GM18502 (cell line): ENCODE measurements around the gene HMCN1.
"Not testable (repeated sequence)": the region's sequence is repeated elsewhere in the genome, so short reads cannot be mapped to it uniquely, and the experiment has no call there.

ENCODE experiments used
- ATAC-seq: cut with Tn5 transposase; IDR thresholded peaks from one replicate; pipeline ENCODE4 v1.9.1; 2021; ENCODE audit warnings: mild to moderate bottlenecking; ENCODE audit not compliant: unreplicated experiment, poor library complexity

Gene HMCN1

DNA sequence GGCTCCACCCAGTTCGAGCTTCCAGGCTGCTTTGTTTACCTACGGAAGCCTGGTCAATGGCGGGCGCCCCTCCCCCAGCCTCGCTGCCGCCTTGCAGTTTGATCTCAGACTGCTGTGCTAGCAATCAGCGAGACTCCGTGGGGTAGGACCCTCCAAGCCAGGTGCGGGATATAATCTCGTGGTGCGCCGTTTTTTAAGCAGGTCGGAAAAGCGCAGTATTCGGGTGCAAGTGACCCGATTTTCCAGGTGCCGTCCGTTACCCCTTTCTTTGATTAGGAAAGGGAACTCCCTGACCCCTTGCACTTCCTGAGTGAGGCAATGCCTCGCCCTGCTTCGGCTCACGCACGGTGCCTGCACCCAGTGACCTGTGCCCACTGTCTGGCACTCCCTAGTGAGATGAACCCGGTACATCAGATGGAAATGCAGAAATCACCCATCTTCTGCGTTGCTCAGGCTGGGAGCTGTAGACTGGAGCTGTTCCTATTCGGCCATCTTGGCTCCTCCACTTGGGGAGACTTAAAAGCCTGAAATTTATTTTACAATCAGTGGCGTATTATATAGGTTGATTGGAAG, 158.7 kb downstream of the HMCN1 start:
- not testable (repeated sequence) for ATAC-seq

DNA sequence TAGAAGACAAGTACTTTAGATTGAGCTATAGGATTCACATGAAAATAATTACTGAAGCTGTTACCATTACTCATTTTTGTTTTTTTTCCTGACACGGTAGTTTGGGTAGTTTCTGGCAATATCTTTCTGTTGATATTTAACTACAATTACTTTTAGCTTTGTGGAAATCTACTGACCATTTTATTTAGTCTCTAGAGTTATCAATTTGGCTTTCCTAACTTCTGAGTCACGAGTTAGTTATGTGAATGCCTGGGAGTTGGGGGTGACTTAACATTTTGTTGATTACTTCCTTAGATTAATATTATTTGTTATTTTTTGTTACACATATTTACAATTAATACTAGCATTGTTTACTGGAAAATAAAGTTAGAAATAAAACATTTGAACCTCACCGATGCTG, 160.6 kb downstream of the HMCN1 start:
- no peak for ATAC-seq

DNA sequence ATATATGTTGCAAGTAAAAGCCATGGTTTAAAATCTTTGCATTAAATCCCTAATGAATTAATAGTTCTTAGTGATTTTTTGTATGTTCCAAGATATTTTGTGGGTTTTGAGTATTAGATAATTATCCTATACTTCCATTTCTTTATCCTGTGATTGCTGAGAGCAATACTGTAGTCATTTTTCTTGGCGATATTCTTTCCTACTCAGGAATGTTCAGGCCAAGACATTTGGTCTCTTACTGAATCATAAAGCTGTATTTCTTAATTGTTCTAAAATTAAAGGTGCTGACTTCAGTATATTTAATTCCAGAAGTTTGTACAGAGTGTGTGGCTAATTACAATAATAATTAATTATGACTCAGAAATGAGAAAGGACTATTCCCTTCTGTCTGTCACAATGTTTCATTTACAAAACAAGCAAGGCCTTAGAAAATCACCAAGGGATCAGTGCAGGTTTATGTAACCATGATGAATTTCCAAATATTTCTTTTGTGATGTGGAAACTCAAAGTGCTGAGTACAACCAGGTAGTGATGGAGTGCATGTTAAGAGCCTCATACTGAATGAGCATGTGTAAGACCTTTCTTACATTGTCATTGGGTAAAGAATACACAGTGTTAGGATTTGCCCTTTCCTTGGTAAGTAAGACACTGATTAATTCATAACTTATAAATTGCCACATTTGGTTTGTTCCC, 161.2 kb downstream of the HMCN1 start:
- ATAC-seq, result no peak

DNA sequence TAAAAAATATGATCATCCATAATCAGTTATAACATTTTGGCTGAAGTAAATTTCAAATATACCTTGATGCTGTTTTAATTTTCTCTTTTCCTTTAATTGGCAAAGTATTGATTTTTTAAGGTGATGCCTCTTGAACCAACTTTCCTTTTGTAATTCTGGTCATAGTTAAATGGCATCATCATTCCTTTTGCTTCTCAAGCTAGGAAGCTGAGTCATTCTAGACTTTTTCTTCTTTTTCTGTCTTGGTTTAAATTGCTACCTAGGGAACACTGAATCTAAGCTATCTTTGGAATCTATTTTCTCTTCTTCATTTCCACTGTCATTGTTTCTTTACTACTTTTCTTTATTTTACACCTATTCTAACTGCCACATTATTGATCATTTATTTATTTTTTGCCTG, 162.7 kb downstream of the HMCN1 start:
- no peak for ATAC-seq

DNA sequence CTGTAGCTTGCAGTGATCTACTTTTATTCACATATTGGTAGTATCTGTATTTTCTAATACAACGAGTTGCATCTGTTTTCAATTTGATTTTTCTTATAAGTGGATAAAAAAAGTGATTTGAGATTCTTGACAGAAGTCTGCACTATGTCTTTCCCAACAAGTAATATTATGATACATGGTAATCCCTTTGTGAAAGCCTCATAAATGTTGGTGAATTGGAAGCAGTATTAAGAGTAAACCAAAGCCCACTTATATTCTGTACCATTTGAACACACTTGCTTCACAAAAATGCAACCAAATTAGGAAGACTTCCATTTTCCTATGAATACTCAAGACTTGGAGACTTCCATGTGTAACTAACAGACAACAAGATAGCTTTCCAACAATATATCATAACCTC, 172.0 kb downstream of the HMCN1 start:
- ATAC-seq, result no peak

DNA sequence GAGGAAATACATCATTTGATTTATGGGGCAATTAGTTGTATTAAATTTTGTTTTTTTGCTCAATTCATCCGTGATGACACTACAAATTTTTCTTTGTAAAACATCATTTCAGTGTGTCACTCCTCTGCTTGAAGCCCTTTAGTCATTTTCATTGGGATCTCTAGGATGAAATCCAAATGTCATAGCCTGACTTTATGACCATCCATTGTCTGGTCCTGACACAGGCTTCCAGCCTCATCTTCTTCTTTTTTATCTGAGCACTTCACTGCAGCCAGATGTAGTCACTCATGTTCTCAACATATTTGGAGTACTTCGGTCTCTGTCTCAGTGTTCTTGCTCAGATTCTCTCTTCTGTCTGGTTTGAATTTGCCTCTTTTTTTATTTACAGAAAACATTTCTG, 173.1 kb downstream of the HMCN1 start:
- ATAC-seq, result no peak

DNA sequence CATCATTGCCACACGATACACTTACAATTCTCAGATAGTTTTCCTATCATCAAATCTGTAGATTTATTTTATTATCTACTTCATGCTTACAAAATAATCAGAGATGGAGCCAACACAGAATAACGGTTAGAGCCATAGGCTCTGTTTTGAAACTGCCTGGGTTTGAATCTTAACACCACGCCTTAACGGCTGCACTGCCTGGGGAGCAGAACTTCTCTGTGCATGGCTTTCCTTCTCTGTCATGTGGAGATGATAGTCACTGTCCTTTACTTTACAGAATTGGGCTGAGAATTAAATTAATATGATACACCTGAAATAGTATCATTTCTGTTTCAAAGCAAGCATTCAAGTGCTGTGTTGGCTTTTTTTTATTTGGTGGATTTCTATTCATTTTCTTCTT, 177.8 kb downstream of the HMCN1 start:
- no peak for ATAC-seq

DNA sequence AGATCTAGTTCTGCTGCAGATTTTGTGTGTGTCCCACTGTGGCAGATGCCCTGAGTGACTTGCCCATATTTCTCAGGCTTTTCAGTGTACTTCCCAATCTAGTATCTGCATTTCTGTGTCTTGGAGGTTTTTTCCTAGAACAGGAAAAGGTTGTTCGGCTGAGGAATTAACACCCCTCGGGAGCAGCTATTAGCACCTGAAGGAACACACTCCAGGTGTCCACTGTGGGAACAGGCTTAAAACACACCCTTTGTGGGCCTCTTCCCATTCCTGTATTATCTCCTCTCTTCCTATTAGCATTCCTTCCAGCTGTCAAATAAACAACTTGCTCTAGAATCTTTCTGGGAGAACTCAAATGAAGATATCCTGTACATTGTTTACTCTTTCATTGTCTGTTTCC, 178.3 kb downstream of the HMCN1 start:
- ATAC-seq, result no peak

DNA sequence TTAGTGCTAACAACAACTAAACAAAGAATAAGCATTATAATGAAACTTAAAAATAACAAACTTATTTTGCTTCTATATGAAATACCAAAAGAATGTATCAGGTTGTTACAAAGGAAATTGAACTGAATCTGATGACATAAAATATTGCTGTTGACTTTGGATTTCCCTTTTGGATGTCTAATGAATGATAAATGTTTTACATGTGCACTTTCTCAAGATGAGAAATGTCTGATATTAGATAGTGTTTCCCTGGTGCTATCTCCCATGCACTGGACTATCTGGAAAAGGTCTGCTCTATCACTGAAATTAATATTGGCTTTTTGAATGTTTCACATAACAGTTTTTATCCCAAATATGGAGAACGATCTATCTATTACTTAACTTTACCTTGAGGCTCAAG, 179.9 kb downstream of the HMCN1 start:
- no peak for ATAC-seq

DNA sequence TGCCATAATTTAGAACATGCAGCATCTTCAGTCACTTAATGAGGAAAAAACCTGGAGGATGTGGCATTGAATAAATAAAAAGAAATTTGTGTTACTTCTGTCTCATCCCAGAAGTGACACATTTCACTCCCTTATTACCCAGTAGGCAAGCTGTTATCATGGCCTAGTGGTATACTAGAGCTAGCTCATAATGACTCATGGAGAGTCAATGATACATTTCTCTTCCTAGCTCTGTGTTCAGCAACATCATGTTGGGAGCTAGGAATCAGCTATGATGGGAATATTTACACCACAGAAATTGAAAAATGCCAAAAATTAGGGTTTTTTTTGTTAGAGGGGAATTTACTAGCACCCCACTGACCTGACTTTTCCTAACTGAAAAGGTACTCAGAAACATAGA, 182.7 kb downstream of the HMCN1 start:
- ATAC-seq, result no peak

DNA sequence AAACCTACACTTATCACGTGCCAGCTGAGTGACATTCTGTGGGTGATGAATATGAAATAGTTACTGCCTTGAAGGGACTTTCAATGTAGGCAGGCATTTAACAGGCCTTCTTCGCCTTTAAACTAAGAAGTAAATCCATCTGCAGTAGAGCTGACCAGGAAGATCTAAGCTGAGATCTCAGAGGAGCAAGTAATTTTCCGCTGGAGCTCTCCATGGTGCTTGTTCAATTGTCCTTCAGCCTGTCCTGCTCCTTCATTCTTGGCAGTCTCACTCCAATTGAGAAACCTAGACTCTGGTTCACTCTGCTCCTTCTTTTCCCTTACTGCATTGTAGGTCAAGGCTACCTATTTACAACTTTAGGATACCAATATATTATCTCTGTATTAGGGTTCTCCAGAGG, 183.5 kb downstream of the HMCN1 start:
- no peak for ATAC-seq

DNA sequence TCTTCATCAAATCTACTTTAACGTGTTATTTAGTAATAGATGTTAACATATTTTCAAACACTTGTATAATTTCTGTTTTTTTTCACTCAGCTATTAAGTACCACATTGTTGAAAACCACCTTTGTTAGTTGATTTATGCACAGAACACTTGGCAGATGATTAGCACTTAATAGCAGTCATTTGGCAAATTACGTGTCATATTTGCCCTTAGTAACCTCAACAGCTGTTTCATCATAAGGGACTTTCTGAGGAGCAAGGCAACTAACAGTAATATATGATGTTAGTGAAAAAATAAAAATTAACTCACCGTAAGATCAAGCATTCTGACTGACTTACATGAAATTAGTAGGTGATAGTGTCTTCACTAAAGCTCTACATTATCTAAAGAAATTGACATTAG, 186.4 kb downstream of the HMCN1 start:
- no peak for ATAC-seq

DNA sequence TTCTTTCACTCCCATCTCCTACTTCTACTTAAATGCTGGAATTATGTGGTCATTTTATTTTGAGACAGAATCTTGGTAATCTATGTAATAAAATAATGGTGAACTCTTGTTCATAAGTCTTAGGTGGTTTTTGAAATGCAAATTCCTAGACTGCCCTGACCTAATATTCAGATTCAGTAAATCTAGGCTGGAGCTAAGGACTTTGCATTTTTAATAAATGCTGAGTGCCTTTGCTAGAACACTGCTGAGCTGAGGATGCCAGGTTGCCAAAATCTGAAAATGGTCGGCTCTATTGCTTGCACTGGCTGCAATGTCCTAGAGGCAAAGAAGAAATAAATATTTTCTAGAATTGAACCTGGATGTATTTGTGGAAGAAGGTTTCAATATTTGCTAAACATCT, 187.4 kb downstream of the HMCN1 start:
- no peak for ATAC-seq

DNA sequence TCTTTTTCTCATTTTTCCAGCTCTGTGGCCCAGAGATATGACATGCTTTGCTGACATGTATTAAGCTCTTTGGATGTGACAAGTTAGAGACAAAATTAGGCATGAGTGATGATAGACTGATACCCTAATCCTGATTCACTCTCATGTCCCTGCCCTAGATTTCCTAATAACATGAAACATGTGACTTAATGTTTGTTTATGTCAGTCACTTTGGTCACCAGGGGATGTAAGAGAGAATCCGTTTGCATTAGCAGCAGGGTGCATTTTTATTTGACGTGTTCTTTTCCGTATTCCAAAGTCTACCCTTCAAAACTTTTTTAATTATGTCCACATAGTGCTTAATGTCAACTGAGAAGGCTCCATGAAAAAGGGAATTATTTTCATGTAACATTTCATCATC, 192.4 kb downstream of the HMCN1 start:
- ATAC-seq, result no peak

DNA sequence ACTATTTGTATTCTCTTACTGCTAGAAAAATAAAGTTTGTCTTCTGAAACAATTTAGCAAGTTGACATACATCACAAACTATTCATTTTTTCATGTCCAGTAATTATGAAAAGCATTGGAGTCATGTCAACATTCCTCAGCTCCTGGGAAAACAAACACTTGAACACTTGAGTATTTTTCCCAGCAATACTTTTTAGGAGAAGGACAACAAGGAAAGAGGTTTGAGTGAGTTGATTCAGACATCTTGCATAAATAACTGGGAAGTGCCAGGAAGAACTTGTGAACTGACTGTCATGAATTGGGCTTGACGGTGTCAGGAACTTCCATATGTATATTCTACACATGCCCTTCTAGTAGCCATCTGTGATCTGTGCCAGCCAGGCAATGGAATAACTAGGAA, 195.6 kb downstream of the HMCN1 start:
- ATAC-seq, result no peak

DNA sequence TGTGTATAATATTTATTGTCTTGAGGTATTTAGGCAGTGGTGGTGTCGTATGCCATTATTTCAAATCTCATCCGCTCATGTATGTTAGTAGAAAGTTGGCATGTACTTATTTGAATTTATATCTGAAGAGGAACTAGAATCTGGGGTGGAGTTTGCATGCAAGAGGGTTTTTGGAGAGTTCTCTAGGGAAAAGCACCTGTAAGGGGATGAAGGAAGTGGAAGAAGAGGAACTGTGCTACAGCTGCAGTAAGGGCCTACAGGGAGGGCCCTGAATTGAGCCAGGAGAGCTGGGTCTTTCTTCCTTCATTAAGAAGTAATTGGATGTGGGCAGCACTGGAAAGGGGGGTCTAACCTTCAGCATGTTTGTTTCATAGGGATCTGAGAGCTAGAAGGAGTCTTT, 197.2 kb downstream of the HMCN1 start:
- ATAC-seq, result no peak

DNA sequence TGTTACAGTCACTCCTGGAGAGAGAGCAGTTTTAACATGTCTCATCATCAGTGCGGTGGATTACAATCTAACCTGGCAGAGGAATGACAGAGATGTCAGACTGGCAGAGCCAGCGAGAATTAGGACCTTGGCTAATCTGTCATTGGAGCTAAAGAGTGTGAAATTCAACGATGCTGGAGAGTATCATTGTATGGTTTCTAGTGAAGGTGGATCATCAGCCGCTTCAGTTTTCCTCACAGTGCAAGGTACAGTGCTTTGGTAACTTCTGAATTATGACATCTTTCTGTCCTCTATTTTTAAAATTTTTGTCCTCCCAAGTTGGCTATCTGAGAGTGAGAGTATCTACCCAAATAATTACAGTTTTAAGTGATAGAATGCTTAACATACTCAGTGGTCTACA, 199.4 kb downstream of the HMCN1 start:
- ATAC-seq, result no peak

DNA sequence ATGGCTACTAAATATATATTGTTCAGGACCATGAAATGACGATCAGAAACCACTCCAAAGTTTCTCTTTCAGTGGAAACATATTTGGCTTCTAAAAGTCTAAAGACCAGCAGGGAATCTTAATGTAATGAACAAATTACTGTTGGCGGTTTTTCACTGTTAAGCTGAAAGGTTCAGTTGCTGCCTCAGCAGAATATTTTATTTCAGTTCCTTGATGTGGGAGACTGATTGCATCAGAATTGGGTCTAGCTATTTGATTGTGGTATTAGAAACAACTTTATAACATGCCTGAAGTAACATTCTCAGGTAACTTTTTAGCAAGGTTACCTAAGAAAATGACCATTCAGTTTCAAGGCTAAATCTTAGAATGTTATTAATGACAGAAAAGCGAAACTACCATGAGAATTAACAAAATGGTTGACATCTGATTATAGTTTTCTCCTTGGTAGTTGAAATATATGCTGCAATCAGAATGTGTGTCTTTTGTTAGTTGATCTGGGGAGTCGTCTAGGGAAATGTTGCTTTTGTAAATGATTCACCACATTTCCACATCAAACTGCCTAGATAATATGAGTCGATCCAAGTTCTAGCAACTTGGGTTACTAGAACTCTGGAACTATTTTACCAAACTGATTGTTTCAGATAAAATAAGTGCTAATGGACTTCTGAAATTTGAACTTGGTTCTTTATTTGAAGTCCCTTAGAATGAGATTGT, 200.4 kb downstream of the HMCN1 start:
- ATAC-seq, result no peak

DNA sequence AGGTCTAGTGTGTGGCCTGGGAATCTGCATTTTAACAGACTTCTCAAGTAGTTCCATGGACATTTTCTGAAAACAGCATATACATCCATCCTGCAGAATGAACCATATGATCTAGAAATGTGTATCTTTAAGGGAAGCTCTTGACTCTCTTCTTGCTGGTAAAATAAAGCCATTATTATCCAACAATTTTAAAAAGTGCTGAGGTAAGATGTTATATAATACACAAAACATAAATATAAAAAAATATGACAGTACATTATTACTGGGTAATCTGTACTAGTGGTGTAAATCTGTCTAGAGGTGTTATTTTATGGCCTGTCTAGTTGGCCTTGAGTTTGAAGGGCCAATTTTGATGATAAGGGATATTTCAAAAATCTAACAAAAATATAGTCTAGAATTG, 201.2 kb downstream of the HMCN1 start:
- no peak for ATAC-seq

DNA sequence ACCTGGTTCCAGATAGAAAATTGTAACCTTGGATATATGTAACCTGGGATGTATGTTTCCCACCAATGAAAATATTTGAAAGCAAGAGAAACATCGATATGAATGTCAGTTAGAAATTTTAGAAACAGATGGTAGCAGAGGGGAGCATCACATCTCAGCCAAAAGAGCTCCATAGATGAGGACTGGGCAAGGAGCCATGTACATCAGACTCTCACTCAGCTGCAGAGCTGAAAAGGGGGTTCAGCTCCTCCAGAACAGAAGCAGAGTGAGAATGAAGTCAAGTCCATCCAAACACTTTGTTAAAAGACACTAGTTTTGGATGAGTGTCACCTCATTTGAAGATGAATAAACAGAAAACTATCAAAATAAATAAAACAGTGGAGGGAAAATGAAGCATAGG, 202.4 kb downstream of the HMCN1 start:
- no peak for ATAC-seq

DNA sequence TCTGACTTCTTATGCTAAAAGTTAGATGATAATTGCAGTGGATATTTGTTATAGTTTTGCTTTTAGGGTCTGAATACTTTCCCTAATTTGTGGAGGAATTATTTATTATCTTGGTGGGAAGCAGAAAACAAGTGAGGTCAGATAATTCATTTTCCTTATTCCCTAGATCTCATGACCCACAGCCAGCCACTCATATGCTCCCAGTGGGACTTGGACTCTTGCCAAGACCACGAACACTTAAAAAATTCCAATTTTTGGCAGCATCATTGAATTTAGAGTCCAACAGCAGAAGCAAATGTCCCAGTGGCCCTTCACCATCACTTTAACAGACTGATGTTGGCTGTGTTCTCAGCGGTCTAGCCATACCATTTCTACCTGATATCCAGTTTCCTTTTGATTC, 204.2 kb downstream of the HMCN1 start:
- no peak for ATAC-seq

DNA sequence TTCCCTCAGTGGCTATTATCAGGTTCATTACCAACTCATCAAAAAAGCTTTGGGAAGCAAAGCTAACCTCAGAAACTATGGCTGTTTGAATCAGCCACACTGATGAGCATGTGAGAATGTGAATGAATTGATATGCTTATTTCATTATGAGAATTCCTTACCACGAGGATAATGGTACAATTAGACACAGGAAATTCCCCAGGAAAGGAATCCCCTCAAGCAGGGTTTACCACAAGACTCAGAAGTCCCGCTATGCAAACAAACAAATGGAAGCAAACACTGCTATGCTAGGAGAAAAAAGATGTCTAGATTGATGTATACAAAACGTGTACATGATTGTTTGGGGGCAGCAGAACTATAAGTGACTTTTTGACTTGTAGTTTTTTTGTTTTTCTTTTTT, 205.0 kb downstream of the HMCN1 start:
- no peak for ATAC-seq
